Measurements from ENCODE around the gene KPNA1.
"Not testable (repeated sequence)": the region's sequence is repeated elsewhere in the genome, so short reads cannot be mapped to it uniquely, and the experiment has no call there.

KPNA1 gene

GRCh38 chr3:122448218-122448617 lies 66.5 kb downstream of the KPNA1 start:
- H3K4me1 ChIP-seq (ENCODE audit: control extremely low read depth in 1 of 4, control insufficient read depth in 4 of 4, insufficient read depth in 4 of 4, low read length in 3 of 4); POLR2A ChIA-PET; CTCF ChIA-PET; H3K27me3 ChIP-seq (replicated peaks in 2 of 5; ENCODE audit: control insufficient read depth in 4 of 5, insufficient read depth in 5 of 5, low read length in 4 of 5); H3K4me3 ChIP-seq (ENCODE audit: control insufficient read depth in 1 of 7, extremely low read depth in 1 of 7, insufficient read depth in 4 of 7, low read depth in 2 of 7, low read length in 6 of 7); H3K27ac ChIP-seq (ENCODE audit: insufficient read depth in 1 of 2, low read depth in 1 of 2, low read length in 2 of 2, poor library complexity in 1 of 2, severe bottlenecking in 2 of 2); DNase-seq: not testable (repeated sequence)
- WGBS (ENCODE audit: insufficient coverage): 100% methylated on average over 1 of the region's 6 CpGs
- H3K9me3 ChIP-seq (ENCODE audit: control extremely low read depth in 1 of 5, control insufficient read depth in 4 of 5, insufficient read depth in 2 of 5, low read depth in 1 of 5, low read length in 4 of 5): peaks cover 0 to 12% (median 8%) of the 10 kb centered on the region in 5 experiments
- H3K36me3 ChIP-seq (ENCODE audit: control insufficient read depth in 4 of 4, insufficient read depth in 4 of 4, low read length in 3 of 4): peaks cover 13 to 57% (median 31%) of the 10 kb centered on the region in 4 experiments

GRCh38 chr3:122444491-122444887 lies 70.2 kb downstream of the KPNA1 start:
- DNase-seq; H3K27ac ChIP-seq (ENCODE audit: insufficient read depth in 1 of 2, low read depth in 1 of 2, low read length in 2 of 2, poor library complexity in 1 of 2, severe bottlenecking in 2 of 2); H3K4me1 ChIP-seq (ENCODE audit: control extremely low read depth in 1 of 4, control insufficient read depth in 4 of 4, insufficient read depth in 4 of 4, low read length in 3 of 4); H3K27me3 ChIP-seq (replicated peaks in 2 of 5; ENCODE audit: control insufficient read depth in 4 of 5, insufficient read depth in 5 of 5, low read length in 4 of 5); POLR2A ChIA-PET; H3K4me3 ChIP-seq (ENCODE audit: control insufficient read depth in 1 of 7, extremely low read depth in 1 of 7, insufficient read depth in 4 of 7, low read depth in 2 of 7, low read length in 6 of 7): not testable (repeated sequence)
- WGBS (ENCODE audit: insufficient coverage): 96% methylated on average over 3 of the region's 5 CpGs
- CTCF ChIA-PET: interaction anchor here (2.0 kb wide), 1 partner anchor 10 kb away, joined by 6 read pairs; no protein-coding TSS in a partner anchor
- peaks cover 0 to 12% (median 8%) of the 10 kb centered on the region in 5 experiments for H3K9me3 ChIP-seq (ENCODE audit: control extremely low read depth in 1 of 5, control insufficient read depth in 4 of 5, insufficient read depth in 2 of 5, low read depth in 1 of 5, low read length in 4 of 5)
- H3K36me3 ChIP-seq (ENCODE audit: control insufficient read depth in 4 of 4, insufficient read depth in 4 of 4, low read length in 3 of 4): peaks cover 13 to 68% (median 40%) of the 10 kb centered on the region in 4 experiments

GRCh38 chr3:122443762-122444490 lies 70.8 kb downstream of the KPNA1 start:
- H3K27me3 ChIP-seq (replicated peaks in 2 of 5; ENCODE audit: control insufficient read depth in 4 of 5, insufficient read depth in 5 of 5, low read length in 4 of 5); H3K4me3 ChIP-seq (ENCODE audit: control insufficient read depth in 1 of 7, extremely low read depth in 1 of 7, insufficient read depth in 4 of 7, low read depth in 2 of 7, low read length in 6 of 7); H3K4me1 ChIP-seq (ENCODE audit: control extremely low read depth in 1 of 4, control insufficient read depth in 4 of 4, insufficient read depth in 4 of 4, low read length in 3 of 4); H3K27ac ChIP-seq (ENCODE audit: insufficient read depth in 1 of 2, low read depth in 1 of 2, low read length in 2 of 2, poor library complexity in 1 of 2, severe bottlenecking in 2 of 2); POLR2A ChIA-PET; DNase-seq: not testable (repeated sequence)
- CTCF ChIA-PET: interaction anchor here (2.0 kb wide), 1 partner anchor 11 kb away, joined by 6 read pairs; no protein-coding TSS in a partner anchor
- 93% methylated on average over 7 of the region's 11 CpGs for WGBS (ENCODE audit: insufficient coverage)
- H3K9me3 ChIP-seq (ENCODE audit: control extremely low read depth in 1 of 5, control insufficient read depth in 4 of 5, insufficient read depth in 2 of 5, low read depth in 1 of 5, low read length in 4 of 5): peaks cover 0 to 12% (median 8%) of the 10 kb centered on the region in 5 experiments
- H3K36me3 ChIP-seq (ENCODE audit: control insufficient read depth in 4 of 4, insufficient read depth in 4 of 4, low read length in 3 of 4): peaks cover 13 to 68% (median 40%) of the 10 kb centered on the region in 4 experiments

DNA sequence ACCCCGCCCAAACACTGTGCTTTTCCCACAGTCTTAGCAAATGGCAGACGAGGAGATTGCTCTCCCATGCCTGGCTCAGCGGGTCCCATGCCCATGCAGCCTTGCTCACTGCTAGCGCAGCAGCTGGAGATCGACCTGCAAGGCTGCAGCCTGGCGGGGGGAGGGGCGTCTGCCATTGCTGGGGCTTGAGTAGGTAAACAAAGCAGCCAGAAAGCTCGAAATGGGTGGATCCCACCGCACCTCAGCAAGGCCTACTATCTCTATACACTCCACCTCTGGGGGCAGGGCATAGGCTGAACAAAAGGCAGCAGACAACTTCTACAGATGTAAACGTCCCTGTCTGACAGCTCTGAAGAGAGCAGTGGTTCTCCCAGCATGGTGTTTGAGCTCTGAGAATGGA lies 71.6 kb downstream of the KPNA1 start:
- ChIA-PET POLR2A (no interaction called here), CTCF (interaction anchor here (0.6 kb wide), 1 partner anchor 639 kb away, joined by 3 read pairs; no protein-coding TSS in a partner anchor)
- Histone ChIP-seq H3K4me1 (ENCODE audit: control extremely low read depth in 1 of 4, control insufficient read depth in 4 of 4, insufficient read depth in 4 of 4, low read length in 3 of 4) (no peaks in the 10 kb centered on the region), H3K36me3 (ENCODE audit: control insufficient read depth in 4 of 4, insufficient read depth in 4 of 4, low read length in 3 of 4) (peaks cover 10 to 66% (median 42%) of the 10 kb centered on the region in 4 experiments), H3K4me3 (ENCODE audit: control insufficient read depth in 1 of 7, extremely low read depth in 1 of 7, insufficient read depth in 4 of 7, low read depth in 2 of 7, low read length in 6 of 7) (no peak overlapping the region), H3K9me3 (ENCODE audit: control extremely low read depth in 1 of 5, control insufficient read depth in 4 of 5, insufficient read depth in 2 of 5, low read depth in 1 of 5, low read length in 4 of 5) (peaks cover 0 to 12% (median 8%) of the 10 kb centered on the region in 5 experiments), H3K27me3 (replicated peaks in 2 of 5; ENCODE audit: control insufficient read depth in 4 of 5, insufficient read depth in 5 of 5, low read length in 4 of 5) (no peaks in the 10 kb centered on the region), H3K27ac (ENCODE audit: insufficient read depth in 1 of 2, low read depth in 1 of 2, low read length in 2 of 2, poor library complexity in 1 of 2, severe bottlenecking in 2 of 2) (no peak overlapping the region)
- DNase-seq: no peak
- WGBS (ENCODE audit: insufficient coverage): 100% methylated on average over 3 of the region's 10 CpGs

GRCh38 chr3:122435950-122436349 lies 78.8 kb downstream of the KPNA1 start:
- ChIA-PET CTCF (no interaction called here), POLR2A (no interaction called here)
- Histone ChIP-seq H3K9me3 (ENCODE audit: control extremely low read depth in 1 of 5, control insufficient read depth in 4 of 5, insufficient read depth in 2 of 5, low read depth in 1 of 5, low read length in 4 of 5) (peaks cover 0 to 14% (median 12%) of the 10 kb centered on the region in 5 experiments), H3K4me1 (ENCODE audit: control extremely low read depth in 1 of 4, control insufficient read depth in 4 of 4, insufficient read depth in 4 of 4, low read length in 3 of 4) (no peaks in the 10 kb centered on the region), H3K27ac (ENCODE audit: insufficient read depth in 1 of 2, low read depth in 1 of 2, low read length in 2 of 2, poor library complexity in 1 of 2, severe bottlenecking in 2 of 2) (no peak overlapping the region), H3K36me3 (ENCODE audit: control insufficient read depth in 4 of 4, insufficient read depth in 4 of 4, low read length in 3 of 4) (peaks cover 20 to 70% (median 52%) of the 10 kb centered on the region in 4 experiments), H3K27me3 (replicated peaks in 2 of 5; ENCODE audit: control insufficient read depth in 4 of 5, insufficient read depth in 5 of 5, low read length in 4 of 5) (no peaks in the 10 kb centered on the region), H3K4me3 (ENCODE audit: control insufficient read depth in 1 of 7, extremely low read depth in 1 of 7, insufficient read depth in 4 of 7, low read depth in 2 of 7, low read length in 6 of 7) (no peak overlapping the region)
- 94% methylated on average over 5 of the region's 9 CpGs for WGBS (ENCODE audit: insufficient coverage)
- DNase-seq: peak in 2 of 3 donors; percentile 28 to 35

- POLR2A ChIA-PET: no interaction called here
Observed at GRCh38 chr3:122430371-122430770, 84.4 kb downstream of the KPNA1 start.

GRCh38 chr3:122427857-122428471 lies 86.8 kb downstream of the KPNA1 start:
- Histone ChIP-seq H3K36me3 (ENCODE audit: control insufficient read depth in 4 of 4, insufficient read depth in 4 of 4, low read length in 3 of 4) (peaks cover 9 to 54% (median 31%) of the 10 kb centered on the region in 4 experiments), H3K9me3 (ENCODE audit: control extremely low read depth in 1 of 5, control insufficient read depth in 4 of 5, insufficient read depth in 2 of 5, low read depth in 1 of 5, low read length in 4 of 5) (no peaks in the 10 kb centered on the region), H3K4me1 (ENCODE audit: control extremely low read depth in 1 of 4, control insufficient read depth in 4 of 4, insufficient read depth in 4 of 4, low read length in 3 of 4) (no peaks in the 10 kb centered on the region), H3K4me3 (ENCODE audit: control insufficient read depth in 1 of 7, extremely low read depth in 1 of 7, insufficient read depth in 4 of 7, low read depth in 2 of 7, low read length in 6 of 7) (no peak overlapping the region), H3K27ac (ENCODE audit: insufficient read depth in 1 of 2, low read depth in 1 of 2, low read length in 2 of 2, poor library complexity in 1 of 2, severe bottlenecking in 2 of 2) (no peak overlapping the region), H3K27me3 (replicated peaks in 2 of 5; ENCODE audit: control insufficient read depth in 4 of 5, insufficient read depth in 5 of 5, low read length in 4 of 5) (no peaks in the 10 kb centered on the region)
- POLR2A ChIA-PET: no interaction called here
- DNase-seq: no peak
- CTCF ChIA-PET: interaction anchor here (1.0 kb wide), 1 partner anchor 13 kb away, joined by 4 read pairs; no protein-coding TSS in a partner anchor
- WGBS (ENCODE audit: insufficient coverage): no CpG with 5 or more reads among the region's 2 CpGs

More at GRCh38 chr3:122430371-122430770, 84.4 kb downstream of the KPNA1 start:
- H3K4me1 ChIP-seq (ENCODE audit: control extremely low read depth in 1 of 4, control insufficient read depth in 4 of 4, insufficient read depth in 4 of 4, low read length in 3 of 4): no peaks in the 10 kb centered on the region
- no peak overlapping the region for H3K27ac ChIP-seq (ENCODE audit: insufficient read depth in 1 of 2, low read depth in 1 of 2, low read length in 2 of 2, poor library complexity in 1 of 2, severe bottlenecking in 2 of 2)
- CTCF ChIA-PET: no interaction called here
- WGBS (ENCODE audit: insufficient coverage): no CpG with 5 or more reads among the region's 2 CpGs
- no peak overlapping the region for H3K4me3 ChIP-seq (ENCODE audit: control insufficient read depth in 1 of 7, extremely low read depth in 1 of 7, insufficient read depth in 4 of 7, low read depth in 2 of 7, low read length in 6 of 7)
- no peaks in the 10 kb centered on the region for H3K27me3 ChIP-seq (replicated peaks in 2 of 5; ENCODE audit: control insufficient read depth in 4 of 5, insufficient read depth in 5 of 5, low read length in 4 of 5)
- H3K36me3 ChIP-seq (ENCODE audit: control insufficient read depth in 4 of 4, insufficient read depth in 4 of 4, low read length in 3 of 4): peaks cover 14 to 59% (median 33%) of the 10 kb centered on the region in 4 experiments
- no peak for DNase-seq
- no peaks in the 10 kb centered on the region for H3K9me3 ChIP-seq (ENCODE audit: control extremely low read depth in 1 of 5, control insufficient read depth in 4 of 5, insufficient read depth in 2 of 5, low read depth in 1 of 5, low read length in 4 of 5)

Measured in common myeloid progenitor, CD34-positive (primary cell).